Stomach (tissue), 9 donors: Measurements from ENCODE around the gene CLTA. TPM values are rescaled to one million over a fixed set of nuclear protein-coding genes. Genes with fewer than 3 reads are reported as not detected.
A peak's percentile ranks its signal among the peaks of the same experiment; 100 is the strongest.

Experiments
- DNase-seq, 2 donors: peaks; one replicate each; pipeline versions ENCODE4 v3.0.0 to v3.0.0-alpha.2; 2013 to 2019
- H3K27ac ChIP-seq, 5 donors: fragments of 200-600 bp in 4 of 5; sonication (generic) in 4 of 5; one replicate each; pipeline ENCODE4 v1.5.1; 2013 to 2019; ENCODE audit warnings: mild to moderate bottlenecking in 1 of 5, moderate library complexity in 1 of 5
- H3K27me3 ChIP-seq, 3 donors: fragments of 200-600 bp; sonication (generic); one replicate each; pipeline ENCODE4 v1.5.1; 2017 to 2019; ENCODE audit warnings: mixed run types in 1 of 3
- H3K36me3 ChIP-seq, 4 donors: fragments of 200-600 bp; sonication (generic); 1 replicate in 3 of 4; 2 replicates in 1 of 4; pipeline ENCODE4 v1.5.1; 2016 to 2019
- H3K4me1 ChIP-seq, 4 donors: fragments of 200-600 bp; sonication (generic); one replicate each; pipeline ENCODE4 v1.5.1; 2016 to 2019
- H3K4me3 ChIP-seq, 4 donors: fragments of 200-600 bp; sonication (generic) in 3 of 4; one replicate each; pipeline ENCODE4 v1.5.1; 2016 to 2019; ENCODE audit warnings: mild to moderate bottlenecking in 1 of 4
- H3K9me3 ChIP-seq, 4 donors: fragments of 200-600 bp; sonication (generic); one replicate each; pipeline ENCODE4 v1.5.1; 2016 to 2019
- EP300 ChIP-seq: sonication (generic); formaldehyde crosslinking; IDR thresholded peaks from one replicate; pipeline ENCODE4 v1.6.1; 2017; ENCODE audit warnings: antibody characterized with exemption
- POLR2A ChIP-seq, 4 donors: fragments of 450-650 bp; IDR thresholded peaks; one replicate each; pipeline ENCODE4 v1.6.1; 2016; ENCODE audit warnings: antibody characterized with exemption in 4 of 4, control low read depth in 2 of 4, mild to moderate bottlenecking in 1 of 4, moderate library complexity in 1 of 4
- POLR2AphosphoS5 ChIP-seq, 3 donors: sonication (generic); formaldehyde crosslinking; IDR thresholded peaks; one replicate each; pipeline ENCODE4 v1.6.1; 2016; ENCODE audit warnings: antibody characterized with exemption in 3 of 3
- WGBS, 5 donors: extraction: QIAGEN DNeasy Blood & Tissue Kit in 3 of 5; methylation state at CpG; one replicate each; pipeline versions ENCODE4 v1.1.5 to v1.1.7; 2013 to 2018; 5-methylcytosine and 5-hydroxymethylcytosine counted together
- intact Hi-C: fragments of 100-400 bp; cut with DNase I; formaldehyde crosslinking; loops from one replicate; pipeline ENCODE4 v1.15.1; 2023; ENCODE audit warnings: low total_unique reads
- polyA plus RNA-seq, 3 donors: library from polyadenylated mRNA; stranded (reverse); fragments of 200-250 nt; gene quantifications; one replicate each; pipeline ENCODE4 v1.2.3, GENCODE V29; 2013
- total RNA-seq, 5 donors: library from RNA; depleted of rRNA; stranded (reverse); fragments of >200 nt; gene quantifications; one replicate each; pipeline versions ENCODE4 v1.1.0 to v1.2.3, GENCODE V29; 2014 to 2016
- TF ChIP-seq, protein P1 (sequence below), 7 experiments: fragments of 450-650 bp in 4 of 7; fragments of 200-600 bp in 3 of 7; sonication (generic) in 3 of 7; IDR thresholded peaks; one replicate each; pipeline ENCODE4 v1.5.1; 2016 to 2019; ENCODE audit warnings: antibody characterized with exemption in 7 of 7, control low read depth in 2 of 7, mild to moderate bottlenecking in 1 of 7
- donor health status: healthy with polysubstance abuse.
- donor health status: Bipolar disorder and iron deficiency.
- donor health status: healthy.

CLTA gene
- total and polyA plus RNA-seq, 8 donors, result 25.1 to 890 (median 150) TPM

DNA sequence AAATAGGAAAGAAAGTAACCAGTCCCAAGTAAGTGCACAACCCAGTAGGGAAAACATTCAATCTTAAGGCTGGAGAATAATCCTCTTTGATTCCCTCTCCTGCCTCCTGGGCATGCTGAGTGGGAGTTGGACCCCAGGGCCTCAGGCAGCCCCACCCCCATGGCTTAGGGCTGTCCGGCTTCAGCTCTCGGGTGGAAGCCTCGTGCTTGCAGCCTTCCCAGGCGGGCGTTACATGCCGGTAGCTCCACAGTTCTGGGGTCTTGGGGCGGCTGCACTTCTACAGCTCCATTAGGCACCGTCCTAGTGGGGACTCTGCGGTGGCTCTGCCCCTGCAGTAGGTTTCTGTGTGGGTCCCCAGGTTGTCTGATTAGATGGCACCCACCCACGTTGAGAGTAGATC lies 44.1 kb upstream of the CLTA start:
- Histone ChIP-seq H3K27ac (peak overlapping the region in 2 of 5 donors; percentile 82 to 84), H3K36me3 (peaks cover 0 to 38% (median 3%) of the 10 kb centered on the region in 4 donors), H3K4me1 (peaks cover 53 to 98% (median 70%) of the 10 kb centered on the region in 4 donors), H3K9me3 (peaks cover 0 to 5% (median 2%) of the 10 kb centered on the region in 4 donors), H3K4me3 (no peak overlapping the region), H3K27me3 (no peaks in the 10 kb centered on the region)
- no peak for DNase-seq
- WGBS, 5 donors, result 92 to 98% (median 95%) methylated on average over 4 to 10 of the region's 10 CpGs
- intact Hi-C loops, result no loop called here
- TF ChIP-seq, protein P1, sequence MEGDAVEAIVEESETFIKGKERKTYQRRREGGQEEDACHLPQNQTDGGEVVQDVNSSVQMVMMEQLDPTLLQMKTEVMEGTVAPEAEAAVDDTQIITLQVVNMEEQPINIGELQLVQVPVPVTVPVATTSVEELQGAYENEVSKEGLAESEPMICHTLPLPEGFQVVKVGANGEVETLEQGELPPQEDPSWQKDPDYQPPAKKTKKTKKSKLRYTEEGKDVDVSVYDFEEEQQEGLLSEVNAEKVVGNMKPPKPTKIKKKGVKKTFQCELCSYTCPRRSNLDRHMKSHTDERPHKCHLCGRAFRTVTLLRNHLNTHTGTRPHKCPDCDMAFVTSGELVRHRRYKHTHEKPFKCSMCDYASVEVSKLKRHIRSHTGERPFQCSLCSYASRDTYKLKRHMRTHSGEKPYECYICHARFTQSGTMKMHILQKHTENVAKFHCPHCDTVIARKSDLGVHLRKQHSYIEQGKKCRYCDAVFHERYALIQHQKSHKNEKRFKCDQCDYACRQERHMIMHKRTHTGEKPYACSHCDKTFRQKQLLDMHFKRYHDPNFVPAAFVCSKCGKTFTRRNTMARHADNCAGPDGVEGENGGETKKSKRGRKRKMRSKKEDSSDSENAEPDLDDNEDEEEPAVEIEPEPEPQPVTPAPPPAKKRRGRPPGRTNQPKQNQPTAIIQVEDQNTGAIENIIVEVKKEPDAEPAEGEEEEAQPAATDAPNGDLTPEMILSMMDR (IDR thresholded peaks at IDR 0.05), result no peak
- TF ChIP-seq POLR2AphosphoS5 (IDR thresholded peaks at IDR 0.05) (no peak), EP300 (no peak), POLR2A (IDR thresholded peaks at IDR 0.05) (no peak)

DNA sequence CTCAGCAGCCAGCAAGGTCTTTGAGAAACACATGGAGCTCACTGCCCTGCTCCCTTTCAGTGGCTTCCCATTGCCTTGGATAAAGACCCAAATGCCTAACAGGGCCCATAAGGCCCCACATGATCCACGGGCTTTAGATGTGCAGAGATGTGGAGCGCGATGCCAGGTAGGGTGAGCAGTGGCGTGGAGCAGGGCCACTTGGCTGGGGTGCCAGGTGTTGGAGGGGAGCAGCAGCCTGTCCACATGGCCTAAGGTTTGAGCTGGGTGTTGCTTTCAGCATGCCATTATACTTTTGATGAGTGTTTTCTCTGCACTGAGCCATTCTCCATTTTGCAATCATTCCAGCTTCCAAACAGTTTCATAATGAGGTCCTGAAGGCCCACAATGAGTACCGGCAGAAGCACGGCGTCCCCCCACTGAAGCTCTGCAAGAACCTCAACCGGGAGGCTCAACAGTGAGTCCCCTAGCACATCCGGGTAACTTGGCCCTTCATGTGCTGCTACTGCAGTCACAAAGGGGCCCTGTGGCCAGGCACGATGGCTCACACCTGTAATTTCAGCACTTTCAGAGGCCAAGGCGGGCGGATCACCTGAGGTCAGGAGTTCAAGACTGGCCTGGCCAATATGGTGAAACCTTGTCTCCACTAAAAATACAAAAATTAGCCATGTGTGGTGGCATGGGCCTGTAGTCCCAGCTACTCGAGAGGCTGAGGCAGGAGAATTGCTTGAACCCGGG lies 43.1 kb upstream of the CLTA start:
- no peak for DNase-seq
- peaks cover 0 to 5% (median 2%) of the 10 kb centered on the region in 4 donors for H3K9me3 ChIP-seq
- peaks cover 0 to 43% (median 3%) of the 10 kb centered on the region in 4 donors for H3K36me3 ChIP-seq
- H3K4me1 ChIP-seq, result peaks cover 48 to 98% (median 61%) of the 10 kb centered on the region in 4 donors
- H3K27me3 ChIP-seq, result no peaks in the 10 kb centered on the region
- TF ChIP-seq, protein P1 (IDR thresholded peaks at IDR 0.05), result no peak
- TF ChIP-seq POLR2AphosphoS5 (IDR thresholded peaks at IDR 0.05), result no peak
- no peak for TF ChIP-seq EP300
- no peak for TF ChIP-seq POLR2A (IDR thresholded peaks at IDR 0.05)
- no peak overlapping the region for H3K4me3 ChIP-seq
- H3K27ac ChIP-seq, result peak overlapping the region in 4 of 5 donors; percentile 50 to 84 (median 82)
- 88 to 93% (median 91%) methylated on average over 12 to 14 of the region's 14 CpGs for WGBS, 5 donors
- intact Hi-C loops, result no loop called here

DNA sequence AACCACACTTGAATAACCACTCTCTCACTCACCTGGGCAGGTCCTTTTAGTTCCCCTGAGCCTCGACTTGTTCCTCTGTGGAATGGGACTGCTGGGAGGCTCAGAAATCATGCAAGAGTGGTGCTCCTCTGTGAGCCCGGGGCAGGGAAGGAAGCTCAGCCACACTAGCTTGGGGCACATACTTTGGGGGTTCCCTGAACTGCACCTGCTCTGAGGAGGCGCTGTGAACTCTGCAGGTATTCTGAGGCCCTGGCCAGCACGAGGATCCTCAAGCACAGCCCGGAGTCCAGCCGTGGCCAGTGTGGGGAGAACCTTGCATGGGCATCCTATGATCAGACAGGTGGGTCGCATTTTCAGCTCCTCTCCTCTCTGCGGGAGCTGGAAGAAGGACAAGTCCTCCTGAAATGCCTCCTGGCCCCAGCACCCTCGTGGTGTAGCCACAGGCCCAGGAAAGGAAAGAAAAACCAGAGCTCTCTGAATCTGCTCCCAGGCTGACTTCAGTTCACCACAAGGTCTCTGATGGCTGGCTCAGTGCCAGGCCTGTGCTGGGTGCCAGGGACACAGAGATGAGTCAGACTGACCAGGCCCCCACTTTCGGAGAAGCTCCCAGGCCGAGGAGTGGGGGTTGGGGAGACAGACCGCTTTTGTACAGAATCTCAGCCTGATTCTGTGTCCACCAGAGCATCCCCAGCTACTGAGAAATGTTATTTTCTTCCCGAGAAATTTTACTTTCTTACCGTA lies 42.2 kb upstream of the CLTA start:
- Histone ChIP-seq H3K27ac (peak overlapping the region; percentile 19 to 84 (median 81)), H3K9me3 (peaks cover 0 to 5% (median 2%) of the 10 kb centered on the region in 4 donors), H3K4me1 (peaks cover 39 to 98% (median 52%) of the 10 kb centered on the region in 4 donors), H3K4me3 (no peak overlapping the region), H3K36me3 (peaks cover 0 to 43% (median 3%) of the 10 kb centered on the region in 4 donors), H3K27me3 (no peaks in the 10 kb centered on the region)
- peak; percentile 84 to 93 for DNase-seq
- intact Hi-C loops, result no loop called here
- 55 to 66% (median 63%) methylated on average over 13 to 14 of the region's 14 CpGs for WGBS, 5 donors
- no peak for TF ChIP-seq EP300
- TF ChIP-seq POLR2A (IDR thresholded peaks at IDR 0.05), result no peak
- TF ChIP-seq, protein P1 (IDR thresholded peaks at IDR 0.05), result no peak
- TF ChIP-seq POLR2AphosphoS5 (IDR thresholded peaks at IDR 0.05), result peak in 1 of 3 donors; percentile 66

DNA sequence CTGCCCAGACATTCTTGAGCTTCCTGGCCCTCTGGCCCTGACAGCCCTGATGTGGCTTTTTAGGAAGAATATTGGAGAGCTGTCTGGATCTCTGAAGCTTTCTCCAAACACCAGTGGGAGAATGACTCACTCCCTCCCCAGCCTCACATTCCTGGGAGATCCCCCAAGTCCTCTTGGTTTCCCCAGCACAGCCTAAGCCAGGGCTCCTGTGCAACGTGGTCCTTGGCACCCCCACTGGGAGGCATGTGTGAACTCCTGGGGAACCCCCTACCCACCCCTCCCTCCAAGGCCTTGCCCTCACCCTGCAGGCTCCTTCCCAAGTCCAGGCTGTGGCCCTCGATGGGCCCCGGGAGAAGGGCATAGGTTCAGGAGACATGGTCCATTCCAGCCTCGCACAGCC lies 41.5 kb upstream of the CLTA start:
- intact Hi-C loops, result no loop called here
- 43 to 84% (median 72%) methylated on average over 2 to 4 of the region's 4 CpGs for WGBS, 5 donors
- H3K9me3 ChIP-seq, result peaks cover 0 to 5% (median 2%) of the 10 kb centered on the region in 4 donors
- H3K27ac ChIP-seq, result peak overlapping the region; percentile 26 to 84 (median 81)
- H3K36me3 ChIP-seq, result peaks cover 0 to 43% (median 3%) of the 10 kb centered on the region in 4 donors
- TF ChIP-seq, protein P1 (IDR thresholded peaks at IDR 0.05), result no peak
- TF ChIP-seq POLR2A (IDR thresholded peaks at IDR 0.05) (no peak), POLR2AphosphoS5 (IDR thresholded peaks at IDR 0.05) (no peak), EP300 (no peak)
- H3K4me3 ChIP-seq, result no peak overlapping the region
- no peaks in the 10 kb centered on the region for H3K27me3 ChIP-seq
- peak in 1 of 2 donors; percentile 30 for DNase-seq
- peaks cover 36 to 98% (median 49%) of the 10 kb centered on the region in 4 donors for H3K4me1 ChIP-seq
